NCI-H345 treated with DMSO at 0.1 percent for 48 hours (cell line): ENCODE results near the gene SNIP1.
"Not testable (repeated sequence)": the region's sequence is repeated elsewhere in the genome, so short reads cannot be mapped to it uniquely, and the experiment has no call there.

Experiments used
- DNase-seq: peaks from one replicate; lab custom pipeline; 2025; ENCODE audit not compliant: unreplicated experiment; lab: John Stamatoyannopoulos, UW

SNIP1 gene

DNA sequence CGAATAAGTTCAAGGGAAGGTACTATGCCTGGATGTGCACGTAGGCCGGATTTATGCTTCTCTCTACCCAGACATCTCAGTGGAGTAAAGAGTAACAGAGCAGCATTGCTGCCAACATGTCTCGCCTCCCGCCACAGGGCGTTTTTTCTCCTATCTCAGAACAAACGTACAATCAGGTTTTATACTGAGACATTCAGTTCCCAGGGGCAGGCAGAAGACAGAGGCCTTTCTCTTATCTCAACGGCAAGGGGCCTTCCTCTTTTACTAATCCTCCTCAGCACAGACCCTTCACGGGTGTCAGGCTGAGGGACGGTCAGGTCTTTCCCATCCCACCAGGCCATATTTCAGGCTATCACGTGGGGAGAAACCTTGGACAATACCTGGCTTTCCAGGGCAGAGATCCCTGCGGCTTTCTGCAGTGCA, 5.9 kb upstream of the SNIP1 start:
- DNase-seq, result not testable (repeated sequence)

DNA sequence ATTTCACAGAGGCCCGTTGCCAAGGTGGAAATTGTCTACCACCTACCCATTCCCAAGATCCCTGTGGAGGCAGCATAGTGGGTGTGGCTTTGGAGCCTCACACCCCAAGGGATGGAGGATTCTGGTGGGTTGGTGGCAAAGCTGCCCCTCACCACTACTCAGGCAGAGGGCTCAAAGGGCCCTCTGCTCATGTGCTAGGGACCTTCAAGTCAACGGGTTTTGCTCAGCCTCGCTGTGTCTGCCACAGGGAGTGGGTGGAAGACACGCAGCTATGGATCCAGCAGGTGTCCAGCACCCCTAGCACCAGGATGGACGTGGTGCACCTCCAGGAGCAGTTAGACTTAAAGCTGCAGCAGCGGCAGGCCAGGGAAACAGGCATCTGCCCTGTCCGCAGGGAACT, 5.0 kb upstream of the SNIP1 start:
- no peak for DNase-seq

DNA sequence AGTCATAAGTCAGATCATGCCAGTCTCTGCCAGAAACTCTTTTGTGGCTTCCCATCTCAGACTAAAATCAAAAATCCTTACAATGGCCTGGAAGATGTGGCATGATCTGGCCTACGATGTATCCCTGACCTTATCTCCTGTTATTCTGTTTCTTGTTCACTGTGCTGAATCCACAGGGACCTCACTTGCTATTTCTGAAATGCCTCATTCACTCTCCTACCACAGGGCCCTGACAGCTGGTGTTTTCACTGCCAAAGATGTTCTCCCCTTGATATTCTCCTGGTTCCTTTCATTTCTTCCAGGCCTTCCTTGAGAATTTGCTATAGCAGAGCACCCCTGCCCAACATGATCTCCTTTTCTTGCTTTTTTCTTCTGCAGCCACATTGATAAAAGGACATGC, 4.3 kb upstream of the SNIP1 start:
- no peak for DNase-seq

DNA sequence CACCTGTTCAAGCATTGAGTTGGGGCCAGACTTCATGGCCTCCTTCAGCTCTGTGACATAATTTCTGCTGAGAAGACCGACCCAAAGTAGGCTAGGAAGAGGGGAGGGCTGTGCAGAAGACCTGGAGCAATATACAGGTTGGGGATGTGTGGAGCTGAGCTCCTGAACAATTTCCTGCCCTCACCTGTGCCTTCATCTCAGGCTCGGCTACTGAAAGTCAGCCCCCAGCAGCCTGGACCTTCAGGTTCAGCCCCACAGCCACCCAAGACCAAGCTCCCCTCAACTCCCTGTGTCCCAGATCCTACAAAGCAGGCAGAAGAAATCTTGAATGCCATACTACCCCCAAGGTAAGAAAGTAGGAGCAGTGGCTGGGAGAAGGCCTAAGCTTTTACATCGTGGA, 3.3 kb upstream of the SNIP1 start:
- no peak for DNase-seq

DNA sequence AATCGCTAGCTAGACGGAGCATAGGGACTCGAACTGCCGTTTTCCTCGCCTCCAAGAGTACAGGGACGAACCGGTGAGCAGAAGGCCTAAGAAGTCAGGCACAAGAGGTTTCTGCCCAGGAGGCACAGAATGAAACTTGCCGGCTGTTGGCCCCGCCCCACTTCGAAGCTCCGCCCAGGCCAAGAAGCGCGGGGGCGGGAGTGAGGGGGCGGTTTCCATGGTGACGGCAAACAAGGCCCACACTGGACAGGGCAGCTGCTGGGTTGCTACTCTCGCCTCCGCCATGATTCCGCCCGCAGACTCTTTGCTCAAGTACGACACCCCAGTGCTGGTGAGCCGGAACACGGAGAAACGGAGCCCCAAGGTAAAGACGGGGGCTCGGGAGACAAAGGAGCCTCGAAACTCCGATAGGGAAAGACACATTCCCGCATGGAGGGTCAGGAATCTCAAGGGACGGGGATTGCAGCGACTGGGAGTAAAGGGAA, 2.7 kb upstream of the SNIP1 start, which contains the start of gene DNALI1:
DNALI1 (plus strand) TSS at position 229 of the 485 bp plus-strand sequence; CDS start at position 284, 55 bp downstream.
- DNase-seq, result no peak

DNA sequence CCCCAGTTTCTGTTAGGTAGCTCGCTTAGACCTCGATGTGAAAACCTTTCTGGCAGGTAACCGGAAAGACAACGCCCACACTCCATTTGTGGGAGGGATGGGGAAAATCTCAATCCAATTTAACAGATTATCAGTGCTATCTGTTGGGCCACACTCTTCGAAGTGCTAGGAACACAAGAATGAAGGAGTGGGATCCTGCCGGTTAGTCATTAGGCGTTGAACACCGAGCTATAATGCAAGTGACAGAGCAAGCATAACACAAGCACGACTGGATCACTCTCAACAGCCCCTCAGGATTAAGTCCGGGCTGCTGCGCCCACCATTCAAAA, 531 bp downstream of the SNIP1 start:
- no peak for DNase-seq

DNA sequence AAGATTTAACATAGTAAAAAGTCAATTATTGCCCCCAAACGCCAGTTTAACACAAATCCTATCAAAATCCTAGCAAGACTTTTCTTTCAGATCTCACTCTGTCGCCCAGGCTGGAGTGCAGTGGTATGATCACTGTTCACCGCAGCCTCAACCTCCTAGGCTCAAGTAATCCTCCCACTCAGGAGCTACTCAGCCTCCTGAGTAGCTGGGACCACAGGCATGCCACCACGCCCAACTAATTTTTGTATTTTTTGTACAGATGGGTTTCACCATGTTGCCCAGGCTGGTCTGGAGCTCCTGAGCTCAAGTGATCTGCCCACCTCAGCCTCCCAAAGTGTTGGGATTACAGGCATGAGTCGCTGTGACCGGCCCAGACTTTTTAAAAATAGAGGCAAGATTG, 4.8 kb downstream of the SNIP1 start:
- DNase-seq, result no peak

DNA sequence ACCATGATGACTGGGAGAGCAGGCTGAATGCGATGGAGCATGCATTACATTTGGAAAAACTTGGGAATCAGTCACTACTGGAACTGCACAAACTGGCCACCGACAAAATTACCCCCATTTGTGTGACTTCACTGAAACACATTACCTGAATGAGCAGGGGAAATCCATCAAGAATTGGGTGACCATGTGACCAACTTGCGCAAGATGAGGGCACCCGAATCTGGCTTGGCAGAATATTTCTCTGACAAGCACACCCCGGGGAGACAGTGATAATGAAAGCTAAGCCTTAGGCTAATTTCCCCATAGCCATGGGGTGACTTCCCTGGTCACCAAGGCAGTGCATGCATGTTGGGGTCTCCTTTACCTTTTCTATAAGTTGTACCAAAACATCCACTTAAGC, 9.1 kb downstream of the SNIP1 start:
- DNase-seq, result no peak

DNA sequence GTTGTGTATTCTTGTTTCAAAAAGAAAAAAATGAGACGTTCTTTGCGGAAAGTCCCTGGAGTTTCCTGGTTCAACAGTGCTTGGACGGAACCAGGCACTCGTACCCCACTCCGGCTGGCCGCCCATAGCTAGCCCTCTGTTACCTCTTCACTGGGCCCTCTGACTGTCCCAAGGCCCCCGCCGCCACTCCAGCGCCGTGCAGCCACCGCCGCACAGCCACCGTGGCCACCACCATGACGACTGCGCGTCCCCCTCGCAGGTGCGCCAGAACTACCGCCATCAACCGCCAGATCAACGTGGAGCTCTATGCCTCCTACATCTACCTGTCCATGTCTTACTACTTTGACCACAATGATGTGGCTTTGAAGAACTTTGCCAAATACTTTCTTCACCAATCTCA, 9.6 kb downstream of the SNIP1 start:
- DNase-seq, result no peak

DNA sequence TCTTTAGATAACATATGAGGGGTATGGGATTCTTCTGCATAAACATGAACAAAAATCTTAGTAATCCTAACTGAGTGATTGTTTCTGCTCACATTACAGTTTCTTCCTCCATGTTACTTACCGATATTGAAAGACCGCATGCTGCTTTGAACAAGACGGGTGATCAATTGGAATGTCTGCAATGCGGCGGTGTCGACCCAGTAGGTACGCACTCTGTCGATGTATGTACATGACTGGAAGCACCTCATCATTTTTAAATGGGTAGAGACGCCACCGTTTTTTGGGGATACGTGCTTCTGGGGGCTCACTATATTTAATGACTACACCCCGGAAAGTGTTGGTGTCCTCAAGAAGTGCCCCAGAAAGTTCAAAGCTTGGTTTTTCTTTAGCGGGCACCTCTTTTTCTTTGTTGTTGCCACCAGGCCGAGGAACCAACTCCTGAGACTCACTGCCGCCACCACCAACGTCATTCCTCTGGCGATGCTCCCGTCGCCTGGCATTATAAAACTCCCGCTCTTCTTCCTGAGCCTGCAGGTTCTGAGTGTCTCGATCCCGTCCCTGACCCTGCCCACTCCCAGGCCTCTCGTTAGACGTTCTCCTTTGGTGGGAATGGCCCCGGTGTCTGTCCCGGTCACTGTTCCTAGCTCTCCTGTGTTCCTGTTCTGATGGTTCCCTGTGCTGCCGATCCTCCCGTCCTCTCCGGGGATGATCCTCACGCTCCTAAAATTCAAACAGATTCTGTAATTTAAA, 13.9 kb downstream of the SNIP1 start:
- DNase-seq, result no peak

DNA sequence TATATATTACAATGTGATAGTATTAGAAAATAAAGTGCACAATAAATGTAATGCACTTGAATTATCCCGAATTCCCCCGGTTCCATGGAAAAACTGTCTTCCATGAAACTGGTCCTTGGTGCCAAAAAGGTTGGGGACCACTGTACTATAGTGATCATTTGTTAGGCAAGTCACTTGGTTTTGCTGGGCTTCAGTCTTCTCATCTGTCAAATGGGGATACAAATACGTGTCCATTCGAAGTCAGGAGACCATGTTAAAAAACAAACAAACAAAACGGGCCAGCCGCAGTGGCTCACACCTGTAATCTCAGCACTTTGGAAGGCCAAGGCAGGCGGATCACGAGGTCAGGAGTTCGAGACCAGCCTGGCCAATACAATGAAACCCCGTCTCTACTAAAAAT, 14.9 kb downstream of the SNIP1 start:
- not testable (repeated sequence) for DNase-seq

DNA sequence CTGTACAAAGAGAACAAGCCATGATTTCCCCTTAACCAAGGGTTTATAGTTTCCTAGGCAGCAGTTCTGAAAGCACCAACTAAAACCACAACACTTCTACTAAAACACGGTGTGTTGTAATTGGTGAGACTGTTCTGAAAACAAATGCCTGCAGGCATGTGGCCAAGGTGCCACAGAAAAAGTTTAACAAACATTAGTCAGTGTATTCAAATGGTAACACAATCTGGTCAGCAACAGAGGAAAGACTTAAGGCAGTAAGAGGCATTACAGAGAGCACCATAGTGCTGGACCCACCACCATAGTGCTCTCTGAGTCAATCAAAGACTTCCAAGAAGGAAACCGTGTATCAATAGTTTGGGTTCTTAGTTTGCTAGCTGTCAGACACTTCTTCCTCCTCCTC, 16.7 kb downstream of the SNIP1 start:
- DNase-seq, result no peak

DNA sequence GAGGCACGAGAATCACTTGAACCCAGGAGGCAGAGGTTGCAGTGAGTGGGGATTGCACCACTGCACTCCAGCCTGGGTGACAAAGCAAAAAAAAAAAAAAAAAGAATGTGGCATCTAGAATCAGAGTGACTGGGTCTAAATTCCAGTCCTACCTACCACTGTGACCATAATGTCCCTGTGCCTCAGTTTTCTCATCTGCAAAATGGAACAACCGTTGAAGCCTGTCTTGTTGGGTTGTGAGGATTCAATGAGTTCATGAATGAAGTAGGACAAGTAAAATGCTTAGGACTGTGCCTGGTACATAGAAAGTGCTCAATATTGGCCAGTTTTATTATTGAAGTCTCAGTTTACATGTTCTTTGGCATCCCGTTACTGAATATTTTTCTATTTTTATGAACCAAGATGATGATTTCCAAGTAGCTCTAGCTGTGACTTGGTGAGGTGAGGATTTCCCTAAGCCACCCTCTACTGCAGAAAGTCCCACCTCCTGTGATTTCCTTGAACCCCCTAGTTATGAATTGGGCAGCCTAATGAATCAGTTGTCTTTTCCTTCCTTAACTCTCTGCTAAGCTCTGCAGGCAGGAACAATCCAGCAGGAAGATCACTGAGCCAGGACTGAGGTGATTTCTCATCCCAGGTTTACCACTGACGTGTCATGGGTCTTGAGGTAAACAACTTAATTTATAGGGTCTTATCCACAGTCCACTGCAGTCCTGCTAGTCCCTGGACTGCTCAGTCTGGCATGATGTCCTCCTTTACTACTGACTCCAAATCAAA, 20.6 kb downstream of the SNIP1 start:
- no peak for DNase-seq

DNA sequence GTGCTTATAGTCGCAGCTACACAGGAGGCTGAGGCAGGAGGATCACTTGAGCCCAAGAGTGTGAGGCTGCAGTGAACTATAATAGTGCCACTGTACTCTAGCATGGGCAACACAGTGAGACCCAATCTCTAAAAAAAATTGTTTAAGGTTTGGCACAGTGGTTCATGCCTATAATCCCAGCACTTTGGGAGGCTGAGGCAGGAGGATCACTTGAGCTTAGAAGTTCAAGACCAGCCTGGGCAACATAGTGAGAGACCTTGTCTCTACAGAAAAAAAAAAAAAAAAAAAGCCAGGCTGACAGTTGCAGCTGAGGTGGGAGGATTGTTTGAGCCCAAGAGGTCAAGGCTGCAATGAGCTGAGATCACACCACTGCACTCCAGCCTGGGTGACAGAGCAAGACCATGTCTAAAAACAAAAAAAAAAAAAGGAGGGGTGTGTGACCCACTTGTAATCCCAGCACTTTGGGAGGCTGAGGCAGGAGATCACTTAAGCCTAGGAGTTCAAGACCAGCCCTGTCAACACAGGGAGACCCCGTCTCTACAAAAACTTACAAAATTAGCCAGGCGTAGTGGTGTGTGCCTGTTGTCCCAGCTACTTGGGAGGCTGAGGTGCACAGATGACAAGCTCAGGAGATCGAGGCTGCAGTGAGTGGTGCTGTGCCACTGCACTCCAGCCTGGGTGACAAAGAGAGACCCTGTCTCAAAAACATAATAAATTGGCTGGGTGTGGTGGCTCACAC, 21.5 kb downstream of the SNIP1 start:
- not testable (repeated sequence) for DNase-seq

DNA sequence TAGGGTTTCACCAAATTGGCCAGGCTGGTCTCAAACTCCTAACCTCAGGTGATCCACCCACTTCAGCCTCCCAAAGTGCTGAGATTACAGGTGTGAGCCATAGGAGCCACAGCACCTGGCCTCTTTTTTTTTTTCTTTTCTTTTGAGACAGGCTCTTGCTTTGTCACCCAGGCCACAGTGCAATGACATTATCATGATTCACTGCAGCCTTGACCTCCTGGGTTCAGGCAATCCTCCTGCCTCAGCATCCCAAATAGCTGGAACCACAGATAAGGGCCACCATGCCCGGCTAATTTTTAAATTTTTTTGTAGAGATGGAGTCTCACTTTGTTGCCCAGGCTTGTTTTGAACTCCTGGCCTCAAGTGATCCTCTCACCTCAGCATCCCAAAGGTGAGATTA, 24.2 kb downstream of the SNIP1 start:
- not testable (repeated sequence) for DNase-seq

DNA sequence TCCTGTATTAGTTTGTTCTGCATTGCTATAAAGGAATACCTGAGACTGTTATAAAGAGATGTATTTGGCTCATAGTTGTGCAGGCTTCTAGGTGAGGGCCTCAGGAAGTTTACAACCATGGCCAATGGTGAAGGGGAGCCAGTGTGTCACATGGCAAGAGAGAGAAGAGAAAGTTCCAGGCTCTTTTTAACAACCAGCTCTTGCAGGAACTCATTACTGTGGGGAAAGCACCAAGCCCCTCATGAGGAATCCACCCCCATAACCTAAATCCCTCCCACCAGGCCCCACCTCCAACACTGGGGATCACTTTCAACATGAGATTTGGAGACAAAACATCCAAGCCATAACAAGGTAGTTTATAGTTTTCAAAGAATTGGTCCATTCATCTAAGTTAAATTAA, 34.5 kb downstream of the SNIP1 start:
- DNase-seq, result no peak

DNA sequence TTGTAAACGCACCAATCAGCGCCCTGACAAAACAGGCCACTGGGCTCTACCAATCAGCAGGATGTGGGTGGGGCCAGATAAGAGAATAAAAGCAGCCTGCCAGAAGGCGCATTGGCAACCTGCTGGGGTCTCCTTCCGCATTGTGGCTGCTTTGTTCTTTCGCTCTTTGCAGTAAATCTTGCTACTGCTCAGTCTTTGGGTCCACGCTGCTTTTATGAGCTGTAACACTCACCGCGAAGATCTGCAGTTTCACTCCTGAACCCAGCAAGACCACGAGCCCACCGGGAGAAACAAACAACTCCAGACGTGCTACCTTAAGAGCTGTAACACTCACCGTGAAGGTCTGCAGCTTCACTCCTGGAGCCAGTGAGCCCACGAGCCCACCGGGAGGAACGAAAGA, 35.2 kb downstream of the SNIP1 start:
- not testable (repeated sequence) for DNase-seq

DNA sequence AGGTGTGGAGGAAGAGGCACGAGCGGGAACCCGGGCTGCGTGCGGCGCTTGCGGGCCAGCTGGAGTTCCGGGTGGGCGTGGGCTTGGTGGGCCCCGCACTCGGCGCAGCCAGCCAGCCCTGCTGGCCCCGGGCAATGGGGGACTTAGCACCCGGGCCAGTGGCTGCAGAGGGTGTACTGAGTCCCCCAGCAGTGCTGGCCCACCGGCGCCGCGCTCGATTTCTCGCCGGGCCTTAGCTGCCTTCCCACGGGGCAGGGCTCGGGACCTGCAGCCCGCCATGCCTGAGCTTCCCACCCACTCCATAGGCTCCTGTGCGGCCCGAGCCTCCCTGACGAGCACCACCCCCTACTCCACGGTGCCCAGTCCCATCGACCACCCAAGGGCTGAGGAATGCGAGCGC, 35.9 kb downstream of the SNIP1 start:
- not testable (repeated sequence) for DNase-seq

DNA sequence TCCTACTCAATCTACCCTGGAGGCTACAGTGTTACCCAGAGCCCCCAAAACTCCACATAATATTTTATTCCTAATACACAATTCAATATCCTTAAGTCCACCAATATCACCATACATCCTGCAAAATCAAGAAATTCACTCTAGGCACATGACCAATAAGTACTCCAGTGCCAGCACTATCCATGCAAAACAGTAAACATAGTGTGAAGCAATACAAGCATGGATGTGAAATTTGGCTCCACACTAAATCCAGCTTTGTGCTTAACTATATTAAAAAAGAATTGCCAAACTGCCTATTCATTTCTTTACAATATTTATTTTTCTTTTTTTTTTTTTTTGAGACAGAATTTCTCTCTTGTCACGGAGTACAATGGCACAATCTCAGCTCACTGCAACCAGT, 36.5 kb downstream of the SNIP1 start:
- DNase-seq, result no peak

DNA sequence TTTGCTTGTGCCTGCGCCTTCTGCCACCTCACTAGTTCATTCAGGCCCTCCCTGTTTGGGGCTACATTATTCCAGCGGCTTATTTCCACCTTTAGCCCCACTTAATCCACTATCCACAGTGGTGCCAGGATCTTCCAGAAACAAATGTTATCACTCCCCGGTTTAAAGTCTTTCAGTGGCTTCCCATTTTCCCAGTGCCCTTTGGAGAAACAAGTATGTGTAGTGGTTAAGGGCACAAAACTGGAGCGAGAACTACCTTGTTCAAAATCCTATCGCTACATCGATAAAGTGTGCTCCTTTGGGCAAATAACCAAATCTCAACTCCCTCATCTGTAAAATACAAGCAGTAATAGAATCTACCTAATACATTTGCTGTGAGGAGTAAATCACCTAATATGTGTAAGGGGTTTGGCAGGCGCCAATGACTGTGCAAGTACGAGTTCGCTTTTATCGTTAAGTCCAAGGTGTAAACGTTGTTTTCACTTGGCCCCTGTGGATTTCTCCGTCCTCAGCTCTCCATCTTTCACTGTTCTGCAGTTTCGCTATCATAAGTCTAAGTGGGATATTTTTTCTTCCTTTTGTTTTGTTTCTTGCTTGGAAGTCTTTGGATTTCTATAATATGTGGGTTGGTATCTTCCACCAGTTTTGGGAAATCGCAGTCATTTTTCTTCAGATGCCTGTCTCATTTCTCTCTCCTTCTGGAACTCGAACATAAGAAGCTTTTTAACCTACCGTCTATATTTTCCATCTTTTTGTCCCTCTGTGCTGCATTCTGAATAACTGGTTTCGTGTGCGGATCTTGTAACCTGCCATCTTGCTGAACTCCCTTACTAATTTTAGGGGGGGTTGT, 38.7 kb downstream of the SNIP1 start:
- no peak for DNase-seq
